Smooth muscle cell of trachea (primary cell): ENCODE results near the gene NKX1-2. TPM values are rescaled to one million over a fixed set of nuclear protein-coding genes. Genes with fewer than 3 reads are reported as not detected.

Source experiments
- total RNA-seq: library from RNA; depleted of rRNA; stranded (reverse); fragments of >200 nt; gene quantifications from 2 replicates; pipeline ENCODE4 v1.2.1, GENCODE V29; 2014

The NKX1-2 gene
- under 0.01 TPM in 1 of 2 replicates, not detected in the other for total RNA-seq

GRCh38 chr10:124450012-124450782 lies at the start of gene NKX1-2:
TSS of gene NKX1-2 (minus strand) at chr10:124450035. CDS start at chr10:124449943, 92 bp downstream.

GRCh38 chr10:124461642-124462347 lies 12.0 kb upstream of the NKX1-2 start, which contains the start of gene LHPP:
TSS of gene LHPP (plus strand) at chr10:124461823. CDS start at chr10:124461863, 40 bp downstream.

GRCh38 chr10:124418726-124419501 lies 30.9 kb downstream of the NKX1-2 start, which contains the start of gene OAT:
TSS of gene OAT (minus strand) at chr10:124418923. CDS start at chr10:124412171, 6,752 bp downstream.

Other genes starting within 250 kb of the NKX1-2 start
- gene OAT, start 31.1 kb downstream of the NKX1-2 start, total RNA-seq, result 183 and 219 TPM in 2 replicates
- 14.9 and 17.6 TPM in 2 replicates for gene LHPP, start 11.8 kb upstream of the NKX1-2 start, total RNA-seq